GM12865 (cell line): Measurements from ENCODE around the gene JARID2.

Experiments used
- DNase-seq: peaks from one replicate; pipeline ENCODE4 v3.0.0; 2010; ENCODE audit warnings: low read depth
- H3K4me3 ChIP-seq: 2 replicates; pipeline ENCODE4 v1.5.1; 2011; ENCODE audit warnings: mild to moderate bottlenecking, low read depth, low read length, control low read depth
- TF ChIP-seq, protein P1 (sequence below): IDR thresholded peaks from 2 replicates; pipeline ENCODE4 v1.5.1; 2011; ENCODE audit warnings: low read length, control low read depth, low read depth, inconsistent platforms; ENCODE audit not compliant: insufficient read depth; ENCODE audit errors: missing control alignments

Gene JARID2

DNA sequence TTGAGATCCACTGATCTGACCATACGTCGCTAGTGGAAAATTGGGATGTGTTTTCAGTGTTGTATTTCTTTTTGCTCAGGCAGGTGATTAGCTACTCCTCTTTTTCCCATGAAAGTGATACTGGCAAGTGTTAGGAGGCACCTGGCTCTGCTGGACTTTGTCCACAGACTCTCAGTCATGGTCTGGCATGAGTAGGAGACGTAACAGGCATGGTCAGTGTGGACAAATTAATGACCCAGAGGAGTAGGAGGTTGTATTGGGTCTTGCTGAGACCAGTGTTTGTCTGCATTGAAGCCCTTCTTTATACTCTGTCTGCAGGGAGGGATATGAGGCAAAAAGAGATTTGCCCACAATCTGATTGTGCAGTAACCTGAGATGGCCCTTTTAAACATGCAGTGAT is 238.3 kb downstream of the JARID2 start:
- no peak for DNase-seq
- H3K4me3 ChIP-seq = no peak overlapping the region
- TF ChIP-seq, protein P1, sequence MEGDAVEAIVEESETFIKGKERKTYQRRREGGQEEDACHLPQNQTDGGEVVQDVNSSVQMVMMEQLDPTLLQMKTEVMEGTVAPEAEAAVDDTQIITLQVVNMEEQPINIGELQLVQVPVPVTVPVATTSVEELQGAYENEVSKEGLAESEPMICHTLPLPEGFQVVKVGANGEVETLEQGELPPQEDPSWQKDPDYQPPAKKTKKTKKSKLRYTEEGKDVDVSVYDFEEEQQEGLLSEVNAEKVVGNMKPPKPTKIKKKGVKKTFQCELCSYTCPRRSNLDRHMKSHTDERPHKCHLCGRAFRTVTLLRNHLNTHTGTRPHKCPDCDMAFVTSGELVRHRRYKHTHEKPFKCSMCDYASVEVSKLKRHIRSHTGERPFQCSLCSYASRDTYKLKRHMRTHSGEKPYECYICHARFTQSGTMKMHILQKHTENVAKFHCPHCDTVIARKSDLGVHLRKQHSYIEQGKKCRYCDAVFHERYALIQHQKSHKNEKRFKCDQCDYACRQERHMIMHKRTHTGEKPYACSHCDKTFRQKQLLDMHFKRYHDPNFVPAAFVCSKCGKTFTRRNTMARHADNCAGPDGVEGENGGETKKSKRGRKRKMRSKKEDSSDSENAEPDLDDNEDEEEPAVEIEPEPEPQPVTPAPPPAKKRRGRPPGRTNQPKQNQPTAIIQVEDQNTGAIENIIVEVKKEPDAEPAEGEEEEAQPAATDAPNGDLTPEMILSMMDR = no peak

DNA sequence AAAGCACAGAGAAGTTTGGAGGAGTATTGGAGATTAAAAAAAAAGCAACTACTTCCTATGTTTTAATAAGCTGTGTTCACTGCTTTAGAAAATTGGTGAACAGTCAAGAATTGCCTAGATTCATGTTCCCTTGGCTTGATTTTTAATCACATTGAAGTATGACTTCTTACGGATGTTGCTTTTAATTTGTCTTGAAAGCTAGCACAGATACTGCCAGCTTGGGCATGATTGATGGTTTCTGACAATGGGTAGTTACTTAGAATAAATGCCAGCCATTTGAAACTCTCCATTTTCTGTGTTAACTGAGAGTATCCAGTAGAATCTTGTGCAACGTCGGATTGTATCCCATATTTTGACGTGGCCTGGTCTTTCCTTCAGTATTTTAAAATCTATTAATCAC is 239.0 kb downstream of the JARID2 start:
- H3K4me3 ChIP-seq = no peak overlapping the region
- DNase-seq = no peak
- TF ChIP-seq, protein P1 = no peak

DNA sequence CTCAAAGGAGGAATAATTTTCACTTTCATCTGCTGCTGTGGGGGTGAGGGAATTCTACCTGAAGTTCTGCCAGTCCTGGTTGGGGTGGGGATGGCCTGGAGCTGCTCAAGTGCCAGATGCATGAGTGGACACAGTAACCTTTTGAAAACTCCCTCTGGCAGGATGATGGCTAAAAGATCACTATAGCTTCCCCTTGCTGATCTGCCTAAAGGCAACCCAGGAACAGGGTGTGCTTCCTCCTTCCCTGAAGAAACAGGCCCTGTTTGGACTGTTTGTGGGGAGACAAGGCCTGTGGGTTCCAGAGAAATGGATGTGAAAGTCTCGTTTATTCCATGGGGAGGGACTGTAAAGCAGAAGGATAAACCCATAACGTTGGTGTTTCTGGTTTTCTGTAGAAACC is 240.1 kb downstream of the JARID2 start:
- H3K4me3 ChIP-seq = no peak overlapping the region
- TF ChIP-seq, protein P1 = no peak
- no peak for DNase-seq

DNA sequence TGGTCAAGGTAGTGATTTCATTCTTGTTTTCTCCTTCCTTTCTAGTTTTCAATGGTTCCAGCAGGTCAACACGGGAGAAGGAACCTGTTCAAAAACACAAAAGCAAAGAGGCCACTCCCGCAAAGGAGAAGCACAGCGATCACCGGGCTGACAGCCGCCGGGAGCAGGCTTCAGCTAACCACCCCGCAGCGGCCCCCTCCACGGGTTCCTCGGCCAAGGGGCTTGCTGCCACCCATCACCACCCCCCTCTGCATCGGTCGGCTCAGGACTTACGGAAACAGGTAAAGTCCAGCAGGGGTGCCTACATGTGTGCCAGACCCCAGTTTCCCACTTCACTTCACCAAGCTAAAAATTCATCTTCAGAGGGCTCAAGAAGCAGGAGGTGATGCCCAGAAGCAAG is 241.4 kb downstream of the JARID2 start:
- TF ChIP-seq, protein P1 = no peak
- H3K4me3 ChIP-seq = no peak overlapping the region
- no peak for DNase-seq

DNA sequence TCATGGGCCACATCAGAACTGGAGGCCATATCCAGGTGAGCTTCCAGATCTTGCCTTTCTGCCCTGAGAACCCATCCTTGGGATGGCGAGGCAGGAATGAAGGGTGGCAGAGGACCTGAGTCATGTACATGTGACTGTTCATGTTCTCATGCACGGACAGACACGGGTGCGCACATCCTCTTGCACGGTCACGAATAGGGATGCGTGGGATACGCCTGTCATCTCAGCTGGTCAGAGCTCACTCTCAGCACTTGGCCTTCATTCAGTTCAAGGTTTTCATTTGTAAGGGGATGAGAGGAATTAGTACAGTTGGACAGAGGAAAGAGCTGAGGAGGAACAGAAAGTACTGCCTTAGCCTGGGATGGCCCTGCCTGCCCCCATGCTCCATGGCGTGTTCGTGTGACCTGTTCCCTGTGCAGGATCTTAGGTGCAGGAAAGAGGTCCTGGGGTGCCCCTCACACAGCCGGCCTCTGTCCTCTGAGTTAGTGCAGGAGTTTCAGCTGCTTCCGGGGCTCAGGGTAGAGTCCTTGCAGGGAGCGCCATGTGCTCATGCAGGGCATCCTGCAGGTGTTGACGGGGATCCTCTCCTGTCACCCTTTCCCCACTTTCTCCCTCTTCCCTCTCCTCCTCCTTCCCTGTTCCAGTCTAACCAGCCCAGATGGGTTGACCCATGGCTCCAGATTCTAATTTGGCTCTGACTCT is 243.5 kb downstream of the JARID2 start:
- TF ChIP-seq, protein P1 = no peak
- DNase-seq = no peak
- H3K4me3 ChIP-seq = no peak overlapping the region

DNA sequence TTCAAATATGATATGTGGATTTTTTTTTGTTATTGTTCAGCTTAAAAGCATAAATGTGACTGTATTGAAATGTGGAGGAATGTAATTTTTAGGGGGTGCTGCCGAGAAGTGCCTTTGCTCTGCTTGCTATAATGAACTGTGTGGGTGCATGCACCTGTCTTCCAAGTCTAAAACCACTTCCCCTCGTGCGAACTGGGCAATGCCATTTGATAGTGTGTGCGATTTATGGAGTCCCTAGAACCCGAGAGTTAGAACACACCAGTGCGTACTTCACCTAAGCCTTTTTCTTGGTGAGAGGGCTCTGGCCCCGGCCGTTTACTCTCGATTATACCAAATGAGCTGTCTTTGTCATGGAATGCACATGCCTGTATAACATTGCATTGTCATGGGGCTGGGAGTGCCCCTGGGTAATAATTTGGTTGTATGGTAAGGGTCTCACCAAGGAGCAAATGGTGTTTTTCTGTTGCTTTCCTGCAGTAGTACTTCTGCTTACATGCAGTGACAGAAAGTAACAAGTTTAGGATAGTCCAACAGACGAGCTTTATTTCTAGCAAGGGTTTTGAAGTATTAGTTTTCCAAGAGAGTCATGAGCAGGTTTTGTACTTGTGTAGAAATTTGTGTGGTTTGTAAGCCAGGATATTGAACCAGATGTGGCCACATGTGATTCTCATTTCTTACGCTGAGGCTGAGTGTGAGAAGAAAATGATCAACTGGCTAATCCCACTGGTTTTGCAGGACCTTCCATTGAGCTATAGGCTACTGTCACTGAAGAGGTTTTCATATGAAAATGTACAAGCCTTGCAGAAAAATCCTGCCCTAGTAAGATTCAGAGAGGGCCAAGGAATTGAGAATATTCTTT is 244.6 kb downstream of the JARID2 start:
- no peak for DNase-seq
- TF ChIP-seq, protein P1 = no peak
- H3K4me3 ChIP-seq = no peak overlapping the region
